ENCODE data around the gene SMAD7.

- TF ChIP-seq POLR2AphosphoS5 (IDR thresholded peaks at IDR 0.05; ENCODE audit: insufficient read depth in 1 of 2, low read depth in 1 of 2), result no peak
- no peak for TF ChIP-seq CTCF (IDR thresholded peaks at IDR 0.05)
- no peak for TF ChIP-seq POLR2A (IDR thresholded peaks at IDR 0.05)
These were observed 27.1 kb upstream of the SMAD7 start for GRCh38 chr18:48977914-48978313.

Data from vagina (tissue), 2 donors.